ENCODE measurements around the gene TBC1D5.
"Not testable (repeated sequence)": the region's sequence is repeated elsewhere in the genome, so short reads cannot be mapped to it uniquely, and the experiment has no call there.

TBC1D5 gene

GRCh38 chr3:17529677-17530076 lies 212.8 kb downstream of the TBC1D5 start:
- DNase-seq: no peak

- no peak for DNase-seq
Observed at GRCh38 chr3:17518189-17519059, 224.0 kb downstream of the TBC1D5 start.

GRCh38 chr3:17515445-17516234 lies 226.8 kb downstream of the TBC1D5 start:
- no peak for DNase-seq

- no peak for DNase-seq
Observed at GRCh38 chr3:17514597-17514996, 227.8 kb downstream of the TBC1D5 start.

GRCh38 chr3:17510265-17510664 lies 232.2 kb downstream of the TBC1D5 start:
- no peak for DNase-seq

- no peak for DNase-seq
Observed at GRCh38 chr3:17508180-17508752, 234.2 kb downstream of the TBC1D5 start.

- no peak for DNase-seq
Observed at GRCh38 chr3:17507480-17507879, 235.0 kb downstream of the TBC1D5 start.

- no peak for DNase-seq
Observed at GRCh38 chr3:17505856-17506255, 236.6 kb downstream of the TBC1D5 start.

- no peak for DNase-seq
Observed at GRCh38 chr3:17501745-17502144, 240.7 kb downstream of the TBC1D5 start.

GRCh38 chr3:17500618-17501017 lies 241.8 kb downstream of the TBC1D5 start:
- DNase-seq: no peak

GRCh38 chr3:17494117-17494809 lies 248.2 kb downstream of the TBC1D5 start:
- no peak for DNase-seq

- no peak for DNase-seq
Observed at GRCh38 chr3:17491601-17492000, 250.8 kb downstream of the TBC1D5 start.

- DNase-seq: not testable (repeated sequence)
Observed at GRCh38 chr3:17491190-17491589, 251.2 kb downstream of the TBC1D5 start.

- no peak for DNase-seq
Observed at GRCh38 chr3:17489139-17489538, 253.3 kb downstream of the TBC1D5 start.

GRCh38 chr3:17481116-17481515 lies 261.3 kb downstream of the TBC1D5 start:
- no peak for DNase-seq

- no peak for DNase-seq
Observed at GRCh38 chr3:17479681-17480405, 262.6 kb downstream of the TBC1D5 start.

- DNase-seq: no peak
Observed at GRCh38 chr3:17478673-17479072, 263.8 kb downstream of the TBC1D5 start.

- DNase-seq: no peak
Observed at GRCh38 chr3:17473761-17474160, 268.7 kb downstream of the TBC1D5 start.

GRCh38 chr3:17469954-17470353 lies 272.5 kb downstream of the TBC1D5 start:
- DNase-seq: no peak

- no peak for DNase-seq
Observed at GRCh38 chr3:17469520-17469919, 272.9 kb downstream of the TBC1D5 start.

- DNase-seq: no peak
Observed at GRCh38 chr3:17466028-17466427, 276.4 kb downstream of the TBC1D5 start.

GRCh38 chr3:17459470-17459993 lies 282.9 kb downstream of the TBC1D5 start:
- DNase-seq: no peak

Measured in NCI-H187 (cell line).